Non-pigmented ciliary epithelial cell (primary cell): Measurements from ENCODE around the gene SHISA3.
"Not testable (repeated sequence)": the region's sequence is repeated elsewhere in the genome, so short reads cannot be mapped to it uniquely, and the experiment has no call there.

Experiments
- DNase-seq: peaks from one replicate; pipeline ENCODE4 v3.0.0-alpha.2; 2010; ENCODE audit warnings: low read depth

SHISA3 gene

DNA sequence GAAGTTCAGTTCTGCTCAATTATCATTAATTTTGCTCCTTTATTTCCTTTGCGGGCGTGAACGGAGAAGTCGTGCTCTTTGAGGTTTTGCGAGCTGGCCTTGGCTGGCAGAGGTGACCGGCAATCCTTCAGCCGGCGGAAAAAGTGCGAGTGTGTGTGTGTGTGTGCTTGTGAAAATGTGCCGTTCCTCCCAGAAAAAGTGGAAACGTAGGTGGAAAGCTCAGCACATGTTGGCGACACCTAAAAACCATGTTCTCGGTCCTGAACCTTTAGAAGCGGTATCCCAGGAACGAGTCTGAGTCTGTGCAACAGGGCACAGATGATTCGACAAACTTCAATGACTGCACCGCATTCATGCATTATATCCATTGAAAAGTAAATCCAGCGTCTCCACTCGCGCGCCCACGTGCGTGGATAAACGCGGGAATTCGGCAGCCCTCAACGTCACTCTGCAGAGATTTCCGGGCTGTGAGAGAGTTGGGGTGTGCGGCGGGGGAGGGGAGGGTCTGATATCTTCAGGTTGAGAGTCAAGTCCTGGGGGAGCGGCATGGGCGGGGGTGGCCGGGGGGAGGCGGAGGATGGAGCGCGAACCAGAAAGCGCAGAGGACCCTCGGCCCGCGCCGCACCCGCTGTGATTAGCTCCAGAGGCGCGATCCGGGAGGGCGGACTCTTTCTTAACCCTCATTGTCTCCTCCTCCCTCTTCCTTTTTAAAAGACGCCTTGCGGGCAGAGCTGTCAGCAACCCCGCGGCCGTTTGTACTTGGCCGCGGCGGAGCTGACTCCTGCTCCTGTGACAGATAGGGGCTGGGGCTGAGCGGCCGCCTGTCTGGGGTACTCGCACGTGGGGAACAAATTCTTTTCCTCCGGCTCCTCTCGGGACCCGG, at the start of gene SHISA3:
Gene SHISA3, plus strand, starts transcription at position 737 of the 883 bp plus-strand sequence. CDS start 569 bp downstream, outside the sequence.
- DNase-seq: no peak

GRCh38 chr4:42348247-42348646, 49.0 kb upstream of the SHISA3 start:
- DNase-seq: no peak

- no peak for DNase-seq
Measured at GRCh38 chr4:42348692-42349091, 48.6 kb upstream of the SHISA3 start.

DNA sequence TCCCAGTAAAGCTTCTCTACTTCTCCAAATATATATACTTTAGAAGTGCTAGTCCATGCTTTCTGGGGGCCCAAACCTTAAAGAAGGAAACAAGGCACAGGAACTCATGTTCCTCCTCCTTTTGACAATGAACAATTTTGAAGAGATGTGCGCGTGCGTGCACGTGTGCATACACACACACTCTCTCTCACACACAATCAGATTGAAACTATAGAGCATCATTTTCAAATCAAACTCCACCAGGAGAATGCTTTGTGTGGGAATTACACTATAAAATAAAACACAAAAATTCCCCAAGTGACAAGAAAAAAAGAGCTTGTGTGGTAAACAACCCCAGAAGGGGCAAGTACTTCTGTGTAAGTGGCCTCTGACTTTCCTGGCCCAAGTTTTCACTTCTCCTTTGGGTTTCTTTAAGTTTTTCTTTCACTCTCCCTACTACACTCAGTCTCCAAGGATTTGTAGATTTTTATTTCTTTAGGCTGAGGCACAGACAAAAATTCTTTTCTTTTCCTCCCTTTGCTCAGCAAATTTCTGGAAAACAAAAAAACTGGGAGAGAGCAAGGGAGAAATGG, 46.6 kb upstream of the SHISA3 start:
- DNase-seq: no peak

- no peak for DNase-seq
Measured at GRCh38 chr4:42352049-42352448, 45.2 kb upstream of the SHISA3 start.

GRCh38 chr4:42357325-42357724, 40.0 kb upstream of the SHISA3 start:
- DNase-seq: no peak

DNA sequence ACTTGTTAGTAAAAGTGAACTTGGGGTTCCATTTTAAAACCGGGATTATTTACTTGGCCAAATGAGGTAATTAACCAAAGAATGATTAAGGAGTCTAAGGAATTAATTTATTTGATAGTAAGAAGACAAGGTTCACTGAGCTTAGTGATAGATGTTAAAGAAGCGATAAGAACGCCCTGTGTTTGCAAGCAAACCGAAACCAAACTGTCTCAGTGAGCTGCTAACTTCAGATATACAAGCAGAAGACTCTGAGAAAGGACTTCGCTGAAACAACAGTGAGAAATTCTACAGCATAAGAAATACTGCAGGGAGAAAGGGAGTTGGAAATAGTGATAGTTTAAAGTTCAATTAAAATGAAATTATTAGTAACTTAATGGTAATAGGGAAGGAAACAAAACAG, 37.6 kb upstream of the SHISA3 start:
- DNase-seq: no peak

GRCh38 chr4:42360256-42360669, 37.0 kb upstream of the SHISA3 start:
- no peak for DNase-seq

GRCh38 chr4:42361456-42361855, 35.8 kb upstream of the SHISA3 start:
- DNase-seq: no peak

DNA sequence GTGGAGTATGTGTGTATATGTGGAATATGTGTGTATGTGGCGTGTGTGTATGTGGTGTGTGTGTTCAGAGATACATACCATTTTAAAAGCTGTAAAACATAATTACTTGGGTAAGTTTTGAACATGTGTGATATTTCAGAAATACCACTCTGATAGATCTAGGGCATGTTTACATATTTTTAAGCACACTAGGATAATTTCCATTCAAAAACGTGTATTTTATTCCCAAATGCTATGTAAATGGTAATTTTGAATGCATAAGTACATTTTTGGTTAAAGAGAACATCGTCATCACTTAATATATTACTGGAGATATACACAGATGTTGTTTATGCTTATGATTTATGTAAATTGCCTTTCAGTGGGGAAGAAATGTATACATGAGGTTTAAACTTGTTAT, 34.7 kb upstream of the SHISA3 start:
- DNase-seq: no peak

- DNase-seq: no peak
Measured at GRCh38 chr4:42363614-42364013, 33.7 kb upstream of the SHISA3 start.

- DNase-seq: no peak
Measured at GRCh38 chr4:42364266-42365053, 32.8 kb upstream of the SHISA3 start.

DNA sequence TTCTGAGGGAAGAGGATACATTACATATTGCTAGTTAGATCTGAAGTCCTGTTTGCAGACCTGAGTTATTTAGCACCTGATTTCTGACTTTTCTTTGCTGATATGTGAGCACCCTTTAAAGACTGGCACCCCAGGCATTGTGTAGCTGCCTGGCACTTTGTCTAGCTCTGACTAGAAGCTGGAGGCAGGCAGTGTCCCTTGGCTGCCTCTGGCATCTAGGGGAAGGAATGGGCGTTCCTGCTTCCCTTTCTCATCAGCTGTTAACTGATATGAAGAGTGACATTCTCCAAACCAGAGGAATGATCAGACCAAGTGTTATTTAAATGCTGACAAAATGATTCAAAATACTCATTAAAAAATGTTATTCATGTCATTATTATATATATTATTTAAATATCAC, 30.3 kb upstream of the SHISA3 start:
- DNase-seq: no peak

GRCh38 chr4:42369489-42369888, 27.8 kb upstream of the SHISA3 start:
- DNase-seq: no peak

- DNase-seq: peak; percentile 18
Measured at GRCh38 chr4:42371305-42372252, 25.7 kb upstream of the SHISA3 start.

DNA sequence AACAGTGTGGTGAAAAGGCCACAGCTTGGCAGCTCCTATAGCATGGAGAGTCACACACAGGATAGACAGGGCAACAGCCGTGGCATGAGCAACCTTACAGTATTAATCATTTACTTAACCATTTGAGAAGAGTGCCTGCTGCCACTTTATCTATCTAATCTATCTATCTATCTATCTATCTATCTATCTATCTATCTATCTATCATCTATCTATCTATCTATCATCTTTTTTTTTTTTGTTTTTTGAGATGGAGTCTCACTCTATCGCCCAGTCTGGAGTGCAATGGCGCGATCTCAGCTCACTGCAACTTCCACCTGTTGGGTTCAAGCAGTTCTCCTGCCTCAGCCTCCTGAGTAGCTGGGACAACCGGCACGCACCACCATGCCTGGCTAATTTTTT, 25.0 kb upstream of the SHISA3 start:
- not testable (repeated sequence) for DNase-seq

- no peak for DNase-seq
Measured at GRCh38 chr4:42377497-42377896, 19.8 kb upstream of the SHISA3 start.

DNA sequence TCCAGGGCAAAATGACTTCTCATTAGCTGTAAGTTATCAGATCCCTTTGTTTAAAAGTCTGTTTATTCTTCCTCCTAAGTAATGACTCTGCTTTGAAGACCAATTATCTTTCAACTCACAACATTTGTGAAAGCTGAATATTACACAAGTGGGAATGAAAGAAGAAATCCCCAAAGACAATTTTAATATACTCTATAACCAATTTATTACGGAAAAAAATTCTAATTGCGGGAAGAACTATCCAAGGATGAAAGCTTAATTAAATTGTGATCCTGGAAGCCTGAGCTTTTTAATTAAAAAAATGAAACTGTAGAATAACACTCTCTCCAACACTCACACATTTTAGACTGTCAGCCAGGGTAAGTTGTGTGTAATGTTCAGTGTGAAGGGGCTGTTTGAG, 15.6 kb upstream of the SHISA3 start:
- DNase-seq: no peak

GRCh38 chr4:42385516-42385915, 11.8 kb upstream of the SHISA3 start:
- DNase-seq: no peak

- DNase-seq: no peak
Measured at GRCh38 chr4:42390622-42391354, 6.5 kb upstream of the SHISA3 start.

- DNase-seq: no peak
Measured at GRCh38 chr4:42391355-42391664, 6.0 kb upstream of the SHISA3 start.
